Mesothelial cell of epicardium (in vitro differentiated cells): Measurements from ENCODE around the gene COL16A1. TPM values are rescaled to one million over a fixed set of nuclear protein-coding genes. Genes with fewer than 3 reads are reported as not detected.

Source experiments
- DNase-seq, 2 experiments: peaks; one replicate each; pipeline ENCODE4 v3.0.0; 2021; ENCODE audit warnings: low spot score in 2 of 2; ENCODE audit not compliant: unreplicated experiment in 2 of 2
- H3K27ac Mint-ChIP-seq: 2 replicates; pipeline ENCODE4 v1.8.0; 2021; ENCODE audit warnings: mixed read lengths
- H3K27me3 Mint-ChIP-seq: 2 replicates; pipeline ENCODE4 v1.8.0; 2021; ENCODE audit warnings: low read depth, mixed read lengths
- H3K36me3 Mint-ChIP-seq: 2 replicates; pipeline ENCODE4 v1.8.0; 2021; ENCODE audit warnings: mixed read lengths
- H3K4me1 Mint-ChIP-seq: 2 replicates; pipeline ENCODE4 v1.8.0; 2021; ENCODE audit warnings: mixed read lengths
- H3K4me3 Mint-ChIP-seq: 2 replicates; pipeline ENCODE4 v1.8.0; 2021; ENCODE audit warnings: mild to moderate bottlenecking, moderate library complexity, mixed read lengths
- H3K9me3 Mint-ChIP-seq: 2 replicates; pipeline ENCODE4 v1.8.0; 2021; ENCODE audit warnings: mixed read lengths
- CTCF ChIP-seq: fragments of 200-600 bp; sonication (generic); IDR thresholded peaks from one replicate; pipeline ENCODE4 v1.5.0; 2021; ENCODE audit warnings: antibody characterized with exemption; ENCODE audit not compliant: unreplicated experiment
- total RNA-seq: library from RNA; stranded (reverse); gene quantifications from 3 replicates; pipeline ENCODE4 v1.2.1, GENCODE V29; 2021

COL16A1 gene
- total RNA-seq, 1 donor from 2014 or later: 389 TPM

- no peaks in the 10 kb centered on the region for H3K27me3 Mint-ChIP-seq
- H3K4me3 Mint-ChIP-seq: no peak overlapping the region
- peaks cover 26% of the 10 kb centered on the region for H3K36me3 Mint-ChIP-seq
- H3K9me3 Mint-ChIP-seq: no peaks in the 10 kb centered on the region
- no peak for DNase-seq
- H3K4me1 Mint-ChIP-seq: peaks cover 7% of the 10 kb centered on the region
- no peak for TF ChIP-seq CTCF
- H3K27ac Mint-ChIP-seq: no peak overlapping the region
Observed at GRCh38 chr1:31675756-31676155, 28.1 kb downstream of the COL16A1 start.

GRCh38 chr1:31675161-31675560 lies 28.7 kb downstream of the COL16A1 start:
- Mint-ChIP-seq H3K27ac (no peak overlapping the region), H3K36me3 (peaks cover 25% of the 10 kb centered on the region), H3K9me3 (no peaks in the 10 kb centered on the region), H3K4me1 (peaks cover 13% of the 10 kb centered on the region), H3K27me3 (no peaks in the 10 kb centered on the region), H3K4me3 (no peak overlapping the region)
- no peak for TF ChIP-seq CTCF
- DNase-seq: no peak

GRCh38 chr1:31674626-31675025 lies 29.2 kb downstream of the COL16A1 start:
- no peak for TF ChIP-seq CTCF
- Mint-ChIP-seq H3K4me3 (no peak overlapping the region), H3K9me3 (no peaks in the 10 kb centered on the region), H3K36me3 (peaks cover 24% of the 10 kb centered on the region), H3K4me1 (peaks cover 18% of the 10 kb centered on the region), H3K27ac (no peak overlapping the region), H3K27me3 (no peaks in the 10 kb centered on the region)
- DNase-seq: no peak

GRCh38 chr1:31673433-31673832 lies 30.4 kb downstream of the COL16A1 start:
- DNase-seq: no peak
- Mint-ChIP-seq H3K27ac (no peak overlapping the region), H3K4me1 (peaks cover 26% of the 10 kb centered on the region), H3K4me3 (no peak overlapping the region), H3K27me3 (no peaks in the 10 kb centered on the region), H3K36me3 (peaks cover 20% of the 10 kb centered on the region), H3K9me3 (no peaks in the 10 kb centered on the region)
- no peak for TF ChIP-seq CTCF

GRCh38 chr1:31672986-31673385 lies 30.8 kb downstream of the COL16A1 start:
- TF ChIP-seq CTCF: no peak
- Mint-ChIP-seq H3K4me1 (peaks cover 26% of the 10 kb centered on the region), H3K36me3 (peaks cover 20% of the 10 kb centered on the region), H3K9me3 (no peaks in the 10 kb centered on the region), H3K27ac (no peak overlapping the region), H3K4me3 (no peak overlapping the region), H3K27me3 (no peaks in the 10 kb centered on the region)
- no peak for DNase-seq

GRCh38 chr1:31671561-31672201 lies 32.1 kb downstream of the COL16A1 start:
- no peak for TF ChIP-seq CTCF
- DNase-seq: no peak
- no peak overlapping the region for H3K4me3 Mint-ChIP-seq
- H3K9me3 Mint-ChIP-seq: no peaks in the 10 kb centered on the region
- H3K27ac Mint-ChIP-seq: peak overlapping the region; percentile 15
- H3K36me3 Mint-ChIP-seq: peaks cover 17% of the 10 kb centered on the region
- peaks cover 30% of the 10 kb centered on the region for H3K4me1 Mint-ChIP-seq
- no peaks in the 10 kb centered on the region for H3K27me3 Mint-ChIP-seq
